Activated CD8-positive, alpha-beta T cell treated with anti-CD3 and anti-CD28 coated beads for 36 hours (primary cell): Measurements from ENCODE around the gene DLG2. TPM values are rescaled to one million over a fixed set of nuclear protein-coding genes. Genes with fewer than 3 reads are reported as not detected.

Source experiments
- ATAC-seq: fragments of 200-7000 bp; cut with Tn5 transposase; one replicate; pipeline ENCODE4 v1.10.0; 2021; ENCODE audit warnings: mild to moderate bottlenecking, moderate library complexity
- CTCF ChIA-PET: fragments of 350-600 bp; sonication (Branson Sonifier 250); formaldehyde crosslinking; loops from one replicate; lab custom pipeline; 2021; ENCODE audit warnings: antibody characterized with exemption; lab: Charles Lee
- POLR2A ChIA-PET: fragments of 350-600 bp; sonication (Branson Sonifier 250); formaldehyde crosslinking; loops from one replicate; lab custom pipeline; 2021; ENCODE audit warnings: antibody characterized with exemption; lab: Charles Lee
- DNase-seq: peaks from one replicate; pipeline ENCODE4 v3.0.0-alpha.2; 2020
- H3K27ac Mint-ChIP-seq: one replicate; pipeline ENCODE4 v1.8.0; 2021; ENCODE audit warnings: mild to moderate bottlenecking, mixed read lengths
- H3K27me3 Mint-ChIP-seq: one replicate; pipeline ENCODE4 v1.8.0; 2021; ENCODE audit warnings: mixed read lengths
- H3K36me3 Mint-ChIP-seq: one replicate; pipeline ENCODE4 v1.8.0; 2021; ENCODE audit warnings: low read depth, mixed read lengths
- H3K4me1 Mint-ChIP-seq: one replicate; pipeline ENCODE4 v1.8.0; 2021; ENCODE audit warnings: low read depth, mixed read lengths
- H3K4me3 Mint-ChIP-seq: one replicate; pipeline ENCODE4 v1.8.0; 2021; ENCODE audit warnings: mild to moderate bottlenecking, moderate library complexity, mixed read lengths
- H3K9me3 Mint-ChIP-seq: one replicate; pipeline ENCODE4 v1.8.0; 2021; ENCODE audit warnings: mixed read lengths
- CTCF ChIP-seq: fragments of 200-600 bp; IDR thresholded peaks from one replicate; pipeline ENCODE4 v1.8.0; 2022; ENCODE audit warnings: antibody characterized with exemption, mild to moderate bottlenecking
- intact Hi-C: fragments of 100-400 bp; cut with micrococcal nuclease; formaldehyde crosslinking; loops from one replicate; pipeline ENCODE4 v1.10.0; 2022
- total RNA-seq, 2 experiments: library from RNA; stranded (reverse); gene quantifications; one replicate each; pipeline ENCODE4 v1.2.3, GENCODE V29; 2021

The DLG2 gene
- total RNA-seq, 2 experiments from 2014 or later: 2.2 to 2.6 TPM

DNA sequence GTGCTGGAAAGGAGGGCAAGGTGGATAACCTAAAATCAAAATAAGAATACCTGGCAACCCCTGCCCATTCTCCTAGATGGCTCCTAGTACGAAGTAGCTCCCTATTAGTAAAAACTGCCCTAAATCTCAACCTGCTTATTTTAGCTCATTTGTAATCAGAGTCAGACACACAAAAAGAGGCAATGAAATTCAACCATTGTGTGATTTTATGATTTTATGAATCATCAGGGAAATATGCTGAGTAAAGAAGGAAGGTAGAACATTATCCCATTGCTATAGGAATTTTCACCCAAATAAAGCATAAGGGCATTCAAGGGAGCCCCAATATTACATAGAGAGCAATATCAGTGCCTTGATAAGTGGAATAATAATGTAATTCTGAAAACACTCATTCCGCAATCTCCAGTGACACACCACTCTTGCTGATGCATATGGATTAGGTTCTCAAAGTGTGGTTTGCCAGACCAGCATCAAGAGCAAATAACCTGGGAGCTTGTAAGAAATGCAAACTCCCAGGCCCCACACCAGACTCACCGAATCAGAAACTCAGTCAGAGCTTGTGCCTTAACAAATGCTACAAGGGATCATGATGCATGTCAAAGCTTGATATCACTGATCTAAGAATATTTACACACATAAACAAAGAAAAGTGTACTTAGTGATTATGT lies 789.6 kb downstream of the DLG2 start:
- Mint-ChIP-seq H3K27me3 (no peaks in the 10 kb centered on the region), H3K4me3 (no peak overlapping the region), H3K36me3 (no peaks in the 10 kb centered on the region), H3K27ac (no peak overlapping the region), H3K9me3 (peaks cover 18% of the 10 kb centered on the region), H3K4me1 (no peaks in the 10 kb centered on the region)
- POLR2A ChIA-PET: no interaction called here
- ATAC-seq (no peak), DNase-seq (no peak)
- CTCF ChIA-PET: interaction anchor here (1.3 kb wide), 1 partner anchor 14 kb away, joined by 3 read pairs; no protein-coding TSS in a partner anchor
- intact Hi-C loops: no loop called here
- no peak for TF ChIP-seq CTCF

- POLR2A ChIA-PET: no interaction called here
- CTCF ChIA-PET: no interaction called here
- H3K36me3 Mint-ChIP-seq: no peaks in the 10 kb centered on the region
- H3K9me3 Mint-ChIP-seq: peaks cover 12% of the 10 kb centered on the region
- no peaks in the 10 kb centered on the region for H3K27me3 Mint-ChIP-seq
- intact Hi-C loops: no loop called here
- H3K4me1 Mint-ChIP-seq: no peaks in the 10 kb centered on the region
- ATAC-seq (no peak), DNase-seq (no peak)
- H3K4me3 Mint-ChIP-seq: no peak overlapping the region
- TF ChIP-seq CTCF: no peak
- no peak overlapping the region for H3K27ac Mint-ChIP-seq
These were observed 790.8 kb downstream of the DLG2 start for GRCh38 chr11:84836371-84836770.

DNA sequence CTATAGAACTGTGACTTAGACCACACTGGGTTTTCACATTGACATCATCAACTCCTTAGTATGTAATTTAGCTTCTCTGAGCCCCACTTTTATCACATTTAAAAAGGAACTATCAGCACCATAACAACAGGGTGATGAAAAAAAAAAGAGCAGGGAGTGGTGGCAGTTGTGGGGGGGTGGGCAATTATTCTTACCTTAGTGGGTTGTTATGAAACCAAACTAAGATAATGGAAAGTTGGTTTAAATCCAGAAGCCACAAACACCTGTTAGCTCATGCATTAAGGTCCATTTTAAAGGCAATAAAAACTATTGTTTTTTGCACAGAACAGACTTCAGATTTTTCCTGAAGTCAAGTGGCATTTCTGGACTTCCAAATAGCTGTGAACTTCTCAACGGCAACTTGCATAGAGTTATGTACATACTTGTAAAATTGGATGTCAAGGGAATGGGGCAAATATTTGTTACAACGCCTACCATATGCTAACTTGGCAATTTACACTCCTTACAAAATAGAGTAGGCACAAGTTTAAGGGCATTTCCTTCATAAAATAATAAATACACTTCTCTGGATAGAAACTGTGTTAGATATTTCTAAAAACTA lies 793.6 kb downstream of the DLG2 start:
- H3K27me3 Mint-ChIP-seq: no peaks in the 10 kb centered on the region
- TF ChIP-seq CTCF: no peak
- intact Hi-C loops: no loop called here
- DNase-seq (no peak), ATAC-seq (no peak)
- H3K36me3 Mint-ChIP-seq: no peaks in the 10 kb centered on the region
- H3K4me1 Mint-ChIP-seq: no peaks in the 10 kb centered on the region
- H3K9me3 Mint-ChIP-seq: peaks cover 2% of the 10 kb centered on the region
- no peak overlapping the region for H3K4me3 Mint-ChIP-seq
- ChIA-PET CTCF (no interaction called here), POLR2A (no interaction called here)
- no peak overlapping the region for H3K27ac Mint-ChIP-seq

DNA sequence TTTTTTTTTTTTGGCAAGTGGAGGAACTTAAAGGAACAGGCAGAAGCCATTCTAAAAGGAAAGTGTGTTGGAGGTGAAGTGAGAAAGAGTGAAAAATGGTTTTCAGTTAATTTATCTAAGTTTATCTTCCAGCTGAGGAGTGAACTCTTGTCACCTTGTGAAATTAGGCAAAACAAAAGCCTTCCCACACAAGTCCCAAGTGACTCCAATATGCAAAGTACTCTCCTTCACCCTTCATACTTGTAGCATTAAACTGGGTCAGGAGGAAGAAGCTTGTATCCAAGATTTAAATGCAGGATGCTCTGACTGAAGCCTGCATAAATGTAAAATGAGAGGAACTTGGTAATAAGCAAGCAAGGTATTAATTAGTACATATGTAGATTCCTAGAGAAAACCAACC lies 796.8 kb downstream of the DLG2 start:
- no peaks in the 10 kb centered on the region for H3K4me1 Mint-ChIP-seq
- no peak for DNase-seq
- intact Hi-C loops: no loop called here
- H3K36me3 Mint-ChIP-seq: no peaks in the 10 kb centered on the region
- ChIA-PET POLR2A (no interaction called here), CTCF (no interaction called here)
- no peak for TF ChIP-seq CTCF
- no peaks in the 10 kb centered on the region for H3K27me3 Mint-ChIP-seq
- ATAC-seq: no peak
- no peak overlapping the region for H3K4me3 Mint-ChIP-seq
- no peak overlapping the region for H3K27ac Mint-ChIP-seq
- H3K9me3 Mint-ChIP-seq: peaks cover 6% of the 10 kb centered on the region

DNA sequence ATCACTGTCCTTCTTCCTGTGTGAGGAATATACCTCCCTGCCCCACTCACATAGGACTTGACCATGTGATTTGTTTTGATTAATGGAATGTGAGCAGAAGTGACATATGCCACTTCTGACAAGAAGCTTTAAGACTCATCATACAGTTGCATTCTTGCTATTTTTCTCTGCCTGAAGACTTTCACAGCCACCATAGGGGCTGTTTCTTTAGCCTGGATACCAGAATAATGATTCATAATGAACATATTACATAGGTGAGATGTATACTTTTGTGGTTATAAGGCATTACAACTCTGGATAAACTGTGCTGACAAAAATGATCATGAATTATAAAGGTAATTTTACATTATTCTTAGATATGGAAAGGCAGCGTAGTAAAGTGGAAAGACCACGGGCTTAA lies 798.0 kb downstream of the DLG2 start:
- ATAC-seq: no peak
- Mint-ChIP-seq H3K27ac (no peak overlapping the region), H3K4me1 (no peaks in the 10 kb centered on the region), H3K36me3 (no peaks in the 10 kb centered on the region), H3K4me3 (no peak overlapping the region), H3K9me3 (peaks cover 6% of the 10 kb centered on the region), H3K27me3 (no peaks in the 10 kb centered on the region)
- ChIA-PET CTCF (no interaction called here), POLR2A (no interaction called here)
- intact Hi-C loops: no loop called here
- no peak for DNase-seq
- no peak for TF ChIP-seq CTCF
